ENCODE data around the gene TLR6.
A peak's percentile ranks its signal among the peaks of the same experiment; 100 is the strongest.
"Not testable (repeated sequence)": the region's sequence is repeated elsewhere in the genome, so short reads cannot be mapped to it uniquely, and the experiment has no call there.

Gene TLR6

DNA sequence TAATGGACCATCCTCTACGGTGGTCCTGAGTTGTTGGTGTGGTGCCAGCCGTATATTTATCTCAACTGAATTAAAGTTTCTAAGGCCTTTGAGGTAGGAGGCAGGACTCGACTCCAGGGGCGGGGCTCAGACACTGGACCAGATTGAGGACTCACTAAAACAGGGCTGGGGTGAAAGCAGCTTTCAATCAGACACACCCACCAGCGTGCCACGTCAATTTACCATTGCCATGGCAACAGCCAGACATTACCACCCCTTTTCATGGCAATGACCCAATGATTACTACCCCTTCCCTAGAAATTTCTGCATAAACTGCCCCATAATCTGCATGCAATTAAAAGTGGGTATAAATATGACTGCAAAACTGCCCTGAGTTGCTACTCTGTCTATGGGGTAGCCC, 45.3 kb downstream of the TLR6 start:
- H3K4me3 ChIP-seq (ENCODE audit: low read depth, low read length): no peak overlapping the region
- TF ChIP-seq, protein P1, sequence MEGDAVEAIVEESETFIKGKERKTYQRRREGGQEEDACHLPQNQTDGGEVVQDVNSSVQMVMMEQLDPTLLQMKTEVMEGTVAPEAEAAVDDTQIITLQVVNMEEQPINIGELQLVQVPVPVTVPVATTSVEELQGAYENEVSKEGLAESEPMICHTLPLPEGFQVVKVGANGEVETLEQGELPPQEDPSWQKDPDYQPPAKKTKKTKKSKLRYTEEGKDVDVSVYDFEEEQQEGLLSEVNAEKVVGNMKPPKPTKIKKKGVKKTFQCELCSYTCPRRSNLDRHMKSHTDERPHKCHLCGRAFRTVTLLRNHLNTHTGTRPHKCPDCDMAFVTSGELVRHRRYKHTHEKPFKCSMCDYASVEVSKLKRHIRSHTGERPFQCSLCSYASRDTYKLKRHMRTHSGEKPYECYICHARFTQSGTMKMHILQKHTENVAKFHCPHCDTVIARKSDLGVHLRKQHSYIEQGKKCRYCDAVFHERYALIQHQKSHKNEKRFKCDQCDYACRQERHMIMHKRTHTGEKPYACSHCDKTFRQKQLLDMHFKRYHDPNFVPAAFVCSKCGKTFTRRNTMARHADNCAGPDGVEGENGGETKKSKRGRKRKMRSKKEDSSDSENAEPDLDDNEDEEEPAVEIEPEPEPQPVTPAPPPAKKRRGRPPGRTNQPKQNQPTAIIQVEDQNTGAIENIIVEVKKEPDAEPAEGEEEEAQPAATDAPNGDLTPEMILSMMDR (IDR thresholded peaks at IDR 0.05; ENCODE audit: low read depth, low read length): no peak
- TF ChIP-seq POLR2A (IDR thresholded peaks at IDR 0.05; ENCODE audit: extremely low read depth, insufficient read length) (no peak), MYC (IDR thresholded peaks at IDR 0.05; ENCODE audit: low read depth, low read length) (no peak)
- TF ChIP-seq, protein P2, sequence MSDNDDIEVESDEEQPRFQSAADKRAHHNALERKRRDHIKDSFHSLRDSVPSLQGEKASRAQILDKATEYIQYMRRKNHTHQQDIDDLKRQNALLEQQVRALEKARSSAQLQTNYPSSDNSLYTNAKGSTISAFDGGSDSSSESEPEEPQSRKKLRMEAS (IDR thresholded peaks at IDR 0.05; ENCODE audit: low read depth, low read length): no peak
- no peak for DNase-seq (ENCODE audit: low read depth)

DNA sequence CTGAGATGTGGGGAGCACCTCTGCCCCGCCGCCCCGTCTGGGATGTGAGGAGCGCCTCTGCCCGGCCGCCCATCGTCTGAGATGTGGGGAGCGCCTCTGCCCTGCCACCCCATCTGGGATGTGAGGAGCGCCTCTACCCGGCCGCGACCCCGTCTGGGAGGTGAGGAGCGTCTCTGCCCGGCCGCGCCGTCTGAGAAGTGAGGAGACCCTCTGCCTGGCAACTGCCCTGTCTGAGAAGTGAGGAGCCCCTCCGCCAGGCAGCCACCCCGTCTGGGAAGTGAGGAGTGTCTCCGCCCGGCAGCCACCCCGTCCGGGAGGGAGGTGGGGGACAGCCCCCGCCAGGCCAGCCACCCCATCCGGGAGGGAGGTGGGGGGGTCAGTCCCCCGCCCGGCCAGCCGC, 49.2 kb downstream of the TLR6 start:
- not testable (repeated sequence) for DNase-seq (ENCODE audit: low read depth); H3K4me3 ChIP-seq (ENCODE audit: low read depth, low read length)

DNA sequence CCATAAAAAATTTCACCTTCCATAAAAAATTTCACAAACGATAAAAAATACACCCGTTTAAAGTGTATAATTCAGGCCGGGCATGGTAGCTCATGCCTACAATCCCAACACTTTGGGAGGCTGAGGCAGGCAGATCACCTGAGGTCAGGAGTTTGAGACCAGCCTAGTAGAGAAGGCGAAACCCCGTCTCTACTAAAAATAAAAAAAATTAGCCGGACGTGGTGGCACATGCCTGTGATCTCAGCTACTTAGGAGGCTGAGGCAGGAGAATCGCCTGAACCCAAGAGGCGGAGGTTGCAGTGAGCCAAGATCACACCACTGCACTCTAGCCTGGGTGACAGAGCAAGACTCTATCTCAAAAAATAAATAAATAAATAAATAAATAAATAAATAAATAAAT, 50.4 kb downstream of the TLR6 start:
- DNase-seq (ENCODE audit: low read depth); H3K4me3 ChIP-seq (ENCODE audit: low read depth, low read length): not testable (repeated sequence)

DNA sequence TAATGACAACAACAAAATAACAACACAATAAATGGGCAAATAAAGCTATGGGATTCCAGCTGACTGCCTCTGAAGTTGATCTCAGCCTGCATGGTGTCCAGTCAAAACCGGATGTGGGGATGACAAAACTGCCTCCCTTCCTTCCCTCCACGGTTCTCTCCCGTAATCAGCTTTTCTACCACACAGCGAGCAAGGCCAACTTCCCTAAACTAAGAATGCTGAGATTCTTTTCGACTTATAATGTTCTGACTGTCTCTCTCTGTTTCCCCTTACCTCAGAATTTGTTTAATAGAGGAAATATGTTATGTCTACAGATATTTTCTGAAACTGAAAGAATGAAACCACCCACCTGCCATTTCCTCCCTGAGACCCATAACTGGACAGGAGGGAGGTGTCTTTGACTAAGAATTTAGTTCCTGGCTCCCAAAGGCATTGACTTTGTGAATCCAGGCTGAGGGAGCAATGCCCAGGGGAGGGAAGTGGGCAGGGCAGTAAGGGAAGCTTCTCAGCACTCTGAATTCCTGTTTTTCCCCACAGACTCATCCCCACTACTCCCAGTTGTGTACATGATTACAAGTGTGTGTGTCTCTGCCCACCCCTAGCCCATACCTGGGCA, 51.0 kb downstream of the TLR6 start:
- DNase-seq (ENCODE audit: low read depth): peak; percentile 95
- H3K4me3 ChIP-seq (ENCODE audit: low read depth, low read length): peak overlapping the region; percentile 25
- TF ChIP-seq MYC (IDR thresholded peaks at IDR 0.05; ENCODE audit: low read depth, low read length) (peak; percentile 72), POLR2A (IDR thresholded peaks at IDR 0.05; ENCODE audit: extremely low read depth, insufficient read length) (no peak)
- TF ChIP-seq, protein P1 (IDR thresholded peaks at IDR 0.05; ENCODE audit: low read depth, low read length): no peak
- TF ChIP-seq, protein P2 (IDR thresholded peaks at IDR 0.05; ENCODE audit: low read depth, low read length): peak; percentile 51

DNA sequence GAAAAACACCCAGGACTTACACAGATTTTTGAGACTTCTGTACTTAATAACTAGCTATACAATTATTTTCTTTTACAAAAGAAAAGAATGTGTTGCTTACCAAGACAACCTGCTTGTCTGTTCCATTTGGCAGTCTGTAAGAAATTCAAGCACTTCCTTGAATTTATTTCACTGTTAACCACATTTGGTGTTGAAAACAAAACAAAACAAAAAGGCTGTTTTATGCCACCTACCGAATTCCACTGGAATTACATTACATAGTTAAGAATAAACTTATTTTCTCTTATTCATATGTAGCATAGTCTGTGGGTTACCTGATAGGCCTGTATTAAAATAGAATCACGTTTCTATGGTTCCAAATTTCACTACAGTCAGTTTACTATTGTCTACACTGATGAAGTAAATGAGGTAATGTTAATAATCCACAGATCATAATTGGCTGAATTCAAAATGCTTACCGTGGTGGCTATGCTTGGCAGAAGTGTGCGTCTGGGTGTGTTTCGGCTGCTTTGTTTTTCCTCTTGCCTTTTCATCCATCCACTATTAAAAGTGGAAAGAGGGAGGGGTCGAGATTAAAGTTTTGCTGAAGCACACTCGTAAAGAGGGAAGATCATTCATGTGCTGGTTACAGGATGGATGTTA, 51.8 kb downstream of the TLR6 start, which contains the start of gene TLR1:
TLR1 (minus strand) TSS at position 138 of the 642 bp plus-strand sequence. CDS start 5,960 bp downstream, outside the sequence.
- no peak for TF ChIP-seq POLR2A (IDR thresholded peaks at IDR 0.05; ENCODE audit: extremely low read depth, insufficient read length)
- TF ChIP-seq, protein P1 (IDR thresholded peaks at IDR 0.05; ENCODE audit: low read depth, low read length): peak; percentile 21
- peak; percentile 85 for DNase-seq (ENCODE audit: low read depth)
- H3K4me3 ChIP-seq (ENCODE audit: low read depth, low read length): peak within 1 kb of the TSS; percentile 26

DNA sequence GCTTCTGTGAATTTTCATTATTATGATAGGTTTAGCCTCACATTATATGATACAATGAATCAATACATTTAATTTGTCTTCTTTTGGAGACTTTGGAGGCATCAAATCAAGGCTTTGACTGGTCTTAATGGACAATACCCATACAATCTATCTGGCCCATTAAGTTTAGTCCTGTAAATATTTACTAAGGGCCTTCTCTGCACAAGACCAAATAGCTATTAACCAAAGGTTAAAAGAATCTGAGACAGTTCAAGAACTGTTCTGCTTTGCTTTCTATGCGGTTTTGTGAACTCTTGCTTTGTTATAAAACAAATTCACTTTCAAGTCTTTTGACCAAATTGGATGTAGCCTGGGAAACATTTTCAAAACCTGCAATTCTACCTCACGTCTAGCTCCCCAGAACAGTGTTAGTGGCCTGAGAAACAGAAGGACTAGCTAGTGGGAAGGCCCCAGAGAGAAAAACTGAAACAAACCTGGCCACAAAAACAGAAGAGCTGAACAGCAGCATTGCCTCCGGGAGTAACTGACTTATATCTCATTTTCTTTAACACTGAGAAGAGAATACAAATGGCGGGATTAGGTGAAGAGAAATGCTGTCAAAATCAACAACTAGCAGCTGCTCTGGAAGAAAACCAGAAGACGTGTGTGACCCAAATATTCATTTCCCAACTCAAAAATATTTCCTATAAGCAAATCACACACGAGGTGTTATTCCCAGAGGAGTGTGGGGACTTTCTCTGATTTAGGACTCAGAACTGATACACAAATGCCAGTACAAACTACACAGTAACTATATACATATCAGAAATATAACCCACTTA, 52.6 kb downstream of the TLR6 start:
- TF ChIP-seq, protein P2 (IDR thresholded peaks at IDR 0.05; ENCODE audit: low read depth, low read length): no peak
- TF ChIP-seq, protein P1 (IDR thresholded peaks at IDR 0.05; ENCODE audit: low read depth, low read length): no peak
- TF ChIP-seq POLR2A (IDR thresholded peaks at IDR 0.05; ENCODE audit: extremely low read depth, insufficient read length) (no peak), MYC (IDR thresholded peaks at IDR 0.05; ENCODE audit: low read depth, low read length) (no peak)
- H3K4me3 ChIP-seq (ENCODE audit: low read depth, low read length): peak overlapping the region; percentile 26
- DNase-seq (ENCODE audit: low read depth): peak; percentile 20
